Right hindlimb (tissue), 1 donor: ENCODE measurements around the gene STRN3.
"Not testable (repeated sequence)": the region's sequence is repeated elsewhere in the genome, so short reads cannot be mapped to it uniquely, and the experiment has no call there.

Experiments used
- DNase-seq: peaks from one replicate; pipeline ENCODE4 v3.0.0-alpha.2; 2018

Gene STRN3

GRCh38 chr14:30967364-30968098 lies 58.6 kb downstream of the STRN3 start:
- not testable (repeated sequence) for DNase-seq

- DNase-seq = no peak
Measured at GRCh38 chr14:30966415-30967363, 59.5 kb downstream of the STRN3 start.

GRCh38 chr14:30965861-30966260 lies 60.3 kb downstream of the STRN3 start:
- DNase-seq = not testable (repeated sequence)

GRCh38 chr14:30962537-30962936 lies 63.6 kb downstream of the STRN3 start:
- not testable (repeated sequence) for DNase-seq

GRCh38 chr14:30961330-30961729 lies 64.8 kb downstream of the STRN3 start:
- no peak for DNase-seq

GRCh38 chr14:30960216-30960615 lies 66.0 kb downstream of the STRN3 start:
- DNase-seq = no peak

GRCh38 chr14:30958555-30959407 lies 67.4 kb downstream of the STRN3 start:
- no peak for DNase-seq

- DNase-seq = no peak
Measured at GRCh38 chr14:30957813-30958370, 68.3 kb downstream of the STRN3 start.

GRCh38 chr14:30949651-30950050 lies 76.5 kb downstream of the STRN3 start:
- DNase-seq = no peak

- DNase-seq = no peak
Measured at GRCh38 chr14:30943694-30944093, 82.5 kb downstream of the STRN3 start.

GRCh38 chr14:30940886-30941285 lies 85.3 kb downstream of the STRN3 start:
- no peak for DNase-seq

- no peak for DNase-seq
Measured at GRCh38 chr14:30938617-30939016, 87.6 kb downstream of the STRN3 start.

GRCh38 chr14:30935445-30935844 lies 90.7 kb downstream of the STRN3 start:
- no peak for DNase-seq

GRCh38 chr14:30933937-30934336 lies 92.2 kb downstream of the STRN3 start:
- DNase-seq = not testable (repeated sequence)

GRCh38 chr14:30928462-30928861 lies 97.7 kb downstream of the STRN3 start:
- no peak for DNase-seq

- no peak for DNase-seq
Measured at GRCh38 chr14:30925254-30925653, 100.9 kb downstream of the STRN3 start.

GRCh38 chr14:30921788-30922187 lies 104.4 kb downstream of the STRN3 start:
- no peak for DNase-seq

- no peak for DNase-seq
Measured at GRCh38 chr14:30921305-30921704, 104.9 kb downstream of the STRN3 start.

GRCh38 chr14:30915596-30915995 lies 110.6 kb downstream of the STRN3 start:
- DNase-seq = no peak

GRCh38 chr14:30914812-30915211 lies 111.4 kb downstream of the STRN3 start:
- DNase-seq = no peak

GRCh38 chr14:30908826-30909225 lies 117.4 kb downstream of the STRN3 start:
- DNase-seq = no peak

GRCh38 chr14:30907659-30908057 lies 118.5 kb downstream of the STRN3 start:
- no peak for DNase-seq
